DND-41 (cell line): ENCODE data around the gene EFEMP2.
A peak's percentile ranks its signal among the peaks of the same experiment; 100 is the strongest.

ENCODE experiments used
- ATAC-seq: fragments of 200-7000 bp; cut with Tn5 transposase; 3 replicates; pipeline ENCODE4 v1.9.1; 2021; ENCODE audit warnings: low read depth; ENCODE audit not compliant: insufficient read depth
- DNase-seq: peaks from one replicate; pipeline ENCODE4 v3.0.0-alpha.2; 2020
- H2AFZ ChIP-seq: 2 replicates; pipeline ENCODE4 v1.6.0; 2012; ENCODE audit warnings: low read depth, low read length
- H3K27ac ChIP-seq: 2 replicates; pipeline ENCODE4 v1.5.1; 2012; ENCODE audit warnings: low read length, inconsistent platforms
- H3K27me3 ChIP-seq: fragments of 200-600 bp; sonication (generic); 2 replicates; pipeline ENCODE4 v1.6.0; 2012; ENCODE audit warnings: low read length, mild to moderate bottlenecking, inconsistent platforms; ENCODE audit not compliant: insufficient read depth, poor library complexity
- H3K36me3 ChIP-seq: 2 replicates; pipeline ENCODE4 v1.5.1; 2012; ENCODE audit warnings: low read length, inconsistent platforms; ENCODE audit not compliant: insufficient read depth
- H3K4me1 ChIP-seq: 2 replicates; pipeline ENCODE4 v1.5.1; 2012; ENCODE audit warnings: mild to moderate bottlenecking, low read length; ENCODE audit not compliant: insufficient read depth
- H3K4me2 ChIP-seq: 2 replicates; pipeline ENCODE4 v1.6.0; 2012; ENCODE audit warnings: mild to moderate bottlenecking, moderate library complexity, low read length, inconsistent platforms; ENCODE audit not compliant: insufficient read depth
- H3K4me3 ChIP-seq, 2 experiments: fragments of 200-600 bp in 1 of 2; shearing (Covaris generic) in 1 of 2; 2 replicates each; pipeline ENCODE4 v1.5.1; 2012 to 2016; ENCODE audit warnings: inconsistent platforms in 2 of 2, low read length in 2 of 2, mild to moderate bottlenecking in 2 of 2, low read depth in 1 of 2, moderate library complexity in 1 of 2
- H3K79me2 ChIP-seq: 2 replicates; pipeline ENCODE4 v1.6.0; 2012; ENCODE audit warnings: low read length, inconsistent platforms; ENCODE audit not compliant: insufficient read depth
- H3K9ac ChIP-seq: 2 replicates; pipeline ENCODE4 v1.6.0; 2012; ENCODE audit warnings: low read depth, mild to moderate bottlenecking, inconsistent platforms, low read length, moderate library complexity
- H3K9me3 ChIP-seq: 2 replicates; pipeline ENCODE4 v1.5.1; 2012; ENCODE audit warnings: low read length, moderate library complexity, mild to moderate bottlenecking, inconsistent platforms; ENCODE audit not compliant: insufficient read depth, severe bottlenecking
- H4K20me1 ChIP-seq: 2 replicates; pipeline ENCODE4 v1.6.0; 2012; ENCODE audit warnings: low read length; ENCODE audit not compliant: insufficient read depth
- CTCF ChIP-seq: IDR thresholded peaks from 2 replicates; pipeline ENCODE4 v1.5.1; 2012; ENCODE audit warnings: borderline replicate concordance, low read length, moderate library complexity, mild to moderate bottlenecking; ENCODE audit not compliant: poor library complexity, severe bottlenecking; ENCODE audit errors: extremely low read depth
- EZH2 ChIP-seq: IDR thresholded peaks from 3 replicates; pipeline ENCODE4 v1.6.1; 2012; ENCODE audit warnings: borderline replicate concordance, low read depth, mild to moderate bottlenecking, moderate library complexity, low read length, inconsistent platforms; ENCODE audit not compliant: severe bottlenecking

Gene EFEMP2

GRCh38 chr11:65891219-65892136 lies 18.9 kb upstream of the EFEMP2 start:
- Histone ChIP-seq H3K4me1 (peaks cover 61% of the 10 kb centered on the region), H3K27ac (peak overlapping the region; percentile 81; the same call in 1 of the 2 replicates), H3K27me3 (no peaks in the 10 kb centered on the region), H3K4me3 (peak overlapping the region; percentile 51 to 71), H3K36me3 (peaks cover 14% of the 10 kb centered on the region), H4K20me1 (peaks cover 21% of the 10 kb centered on the region; the same call in 1 of the 2 replicates), H3K4me2 (peak overlapping the region; percentile 96), H3K9me3 (no peaks in the 10 kb centered on the region), H3K9ac (peak overlapping the region; percentile 75), H2AFZ (peak overlapping the region; percentile 88), H3K79me2 (peaks cover 27% of the 10 kb centered on the region)
- TF ChIP-seq CTCF (peak; percentile 49), EZH2 (no peak)
- ATAC-seq: no peak; the same call in 2 of the 3 replicates
- peak; percentile 38 for DNase-seq

- peaks cover 22% of the 10 kb centered on the region; the same call in 1 of the 2 replicates for H4K20me1 ChIP-seq
- H3K4me3 ChIP-seq: peak within 1 kb of the TSS; percentile 51 to 71
- peak within 1 kb of the TSS; percentile 81 for H3K27ac ChIP-seq
- H3K4me1 ChIP-seq: peaks cover 66% of the 10 kb centered on the region
- H3K36me3 ChIP-seq: peaks cover 21% of the 10 kb centered on the region
- no peaks in the 10 kb centered on the region for H3K27me3 ChIP-seq
- peak within 1 kb of the TSS; percentile 75 for H3K9ac ChIP-seq
- H3K79me2 ChIP-seq: peaks cover 31% of the 10 kb centered on the region
- H2AFZ ChIP-seq: peak within 1 kb of the TSS; percentile 88
- TF ChIP-seq CTCF (no peak), EZH2 (no peak)
- peak; percentile 98 for DNase-seq
- peak within 1 kb of the TSS; percentile 96 for H3K4me2 ChIP-seq
- H3K9me3 ChIP-seq: no peaks in the 10 kb centered on the region
- peak; percentile 74 for ATAC-seq
Measured at GRCh38 chr11:65890324-65891218, 18.0 kb upstream of the EFEMP2 start, which contains the start of gene CCDC85B. CCDC85B (plus strand) TSS chr11:65890673; CDS start chr11:65890784, 111 bp downstream.

- Histone ChIP-seq H3K36me3 (peaks cover 44% of the 10 kb centered on the region), H3K4me1 (peaks cover 81% of the 10 kb centered on the region), H4K20me1 (peaks cover 32% of the 10 kb centered on the region), H3K4me3 (peak within 1 kb of the TSS; percentile 42 to 71), H3K9me3 (no peaks in the 10 kb centered on the region), H3K4me2 (peak within 1 kb of the TSS; percentile 96), H3K27ac (peak within 1 kb of the TSS; percentile 85), H3K9ac (peak within 1 kb of the TSS; percentile 75), H3K27me3 (no peaks in the 10 kb centered on the region), H2AFZ (peak within 1 kb of the TSS; percentile 95), H3K79me2 (peaks cover 34% of the 10 kb centered on the region)
- DNase-seq (peak; percentile 98), ATAC-seq (peak; percentile 74)
- TF ChIP-seq CTCF: peak; percentile 86
- TF ChIP-seq EZH2: no peak
Measured at GRCh38 chr11:65888163-65888814, 15.7 kb upstream of the EFEMP2 start, which contains the start of gene FIBP. FIBP (minus strand) TSS chr11:65888471; CDS start chr11:65888418, 53 bp downstream.
